Neural crest cell (in vitro differentiated cells): ENCODE data around the gene RAB8B. TPM values are rescaled to one million over a fixed set of nuclear protein-coding genes. Genes with fewer than 3 reads are reported as not detected.

ENCODE experiments used
- DNase-seq: peaks from one replicate; pipeline ENCODE4 v3.0.0; 2021; ENCODE audit warnings: low read depth, mixed read lengths, low spot score
- H3K27ac Mint-ChIP-seq: one replicate; pipeline ENCODE4 v1.8.0; 2021; ENCODE audit warnings: mild to moderate bottlenecking, mixed read lengths; ENCODE audit not compliant: unreplicated experiment
- H3K27me3 Mint-ChIP-seq: 2 replicates; pipeline ENCODE4 v1.8.0; 2021; ENCODE audit warnings: low read depth, mild to moderate bottlenecking, mixed read lengths
- H3K36me3 Mint-ChIP-seq: 2 replicates; pipeline ENCODE4 v1.8.0; 2021; ENCODE audit warnings: low read depth, mild to moderate bottlenecking, mixed read lengths
- H3K4me1 Mint-ChIP-seq: 2 replicates; pipeline ENCODE4 v1.8.0; 2021; ENCODE audit warnings: mixed read lengths
- H3K4me3 Mint-ChIP-seq: one replicate; pipeline ENCODE4 v1.8.0; 2021; ENCODE audit warnings: mild to moderate bottlenecking, mixed read lengths
- H3K9me3 Mint-ChIP-seq: 2 replicates; pipeline ENCODE4 v1.8.0; 2021; ENCODE audit warnings: mixed read lengths
- CTCF ChIP-seq: fragments of 200-600 bp; sonication (generic); conservative IDR thresholded peaks from 2 replicates; pipeline ENCODE4 v1.5.0; 2021; ENCODE audit warnings: antibody characterized with exemption, mild to moderate bottlenecking
- total RNA-seq: library from RNA; stranded (reverse); gene quantifications from 2 replicates; pipeline ENCODE4 v1.2.1, GENCODE V29; 2021

The RAB8B gene
- total RNA-seq, 1 donor from 2014 or later, result 51.0 TPM

- Mint-ChIP-seq H3K4me3 (no peak overlapping the region), H3K36me3 (peaks cover 5% of the 10 kb centered on the region), H3K27ac (peak overlapping the region; percentile 20), H3K27me3 (no peaks in the 10 kb centered on the region), H3K4me1 (peaks cover 36% of the 10 kb centered on the region), H3K9me3 (no peaks in the 10 kb centered on the region)
- no peak for TF ChIP-seq CTCF
- no peak for DNase-seq
Observed at GRCh38 chr15:63295341-63295740, 105.9 kb downstream of the RAB8B start.

DNA sequence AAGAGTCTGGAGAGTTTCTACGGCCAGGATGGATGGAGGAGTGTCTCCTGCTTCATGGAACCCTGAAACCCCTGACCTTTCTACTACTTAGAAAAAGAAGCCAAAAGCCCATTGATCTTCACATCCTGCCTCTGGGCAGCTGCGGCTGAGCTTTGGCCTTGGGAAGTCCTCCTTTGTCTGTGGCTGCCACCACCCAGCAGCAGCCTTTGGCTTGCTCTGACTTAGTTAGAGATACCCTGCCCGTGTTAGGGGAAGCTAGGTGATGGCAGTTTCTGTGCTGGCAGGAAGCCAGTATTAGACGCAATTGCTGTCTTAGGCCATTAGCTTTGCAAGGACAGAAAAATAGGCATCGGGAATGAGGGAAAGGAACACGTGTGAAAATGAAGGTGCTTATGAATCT is 106.8 kb downstream of the RAB8B start:
- peaks cover 35% of the 10 kb centered on the region for H3K4me1 Mint-ChIP-seq

GRCh38 chr15:63299943-63300575 is 110.7 kb downstream of the RAB8B start:
- H3K36me3 Mint-ChIP-seq, result peaks cover 9% of the 10 kb centered on the region
- peaks cover 41% of the 10 kb centered on the region for H3K4me1 Mint-ChIP-seq

More for the DNA sequence above, 106.8 kb downstream of the RAB8B start:
- no peak for DNase-seq
- Mint-ChIP-seq H3K9me3 (no peaks in the 10 kb centered on the region), H3K4me3 (no peak overlapping the region), H3K27ac (peak overlapping the region; percentile 68), H3K27me3 (no peaks in the 10 kb centered on the region), H3K36me3 (peaks cover 9% of the 10 kb centered on the region)
- TF ChIP-seq CTCF, result no peak

GRCh38 chr15:63301088-63301487 is 111.7 kb downstream of the RAB8B start:
- no peak for TF ChIP-seq CTCF
- Mint-ChIP-seq H3K4me3 (no peak overlapping the region), H3K4me1 (peaks cover 34% of the 10 kb centered on the region), H3K9me3 (no peaks in the 10 kb centered on the region), H3K36me3 (peaks cover 6% of the 10 kb centered on the region), H3K27ac (no peak overlapping the region), H3K27me3 (no peaks in the 10 kb centered on the region)
- DNase-seq, result no peak

More at GRCh38 chr15:63299943-63300575, 110.7 kb downstream of the RAB8B start:
- DNase-seq, result no peak
- TF ChIP-seq CTCF, result no peak
- Mint-ChIP-seq H3K9me3 (no peaks in the 10 kb centered on the region), H3K4me3 (no peak overlapping the region), H3K27ac (no peak overlapping the region), H3K27me3 (no peaks in the 10 kb centered on the region)

DNA sequence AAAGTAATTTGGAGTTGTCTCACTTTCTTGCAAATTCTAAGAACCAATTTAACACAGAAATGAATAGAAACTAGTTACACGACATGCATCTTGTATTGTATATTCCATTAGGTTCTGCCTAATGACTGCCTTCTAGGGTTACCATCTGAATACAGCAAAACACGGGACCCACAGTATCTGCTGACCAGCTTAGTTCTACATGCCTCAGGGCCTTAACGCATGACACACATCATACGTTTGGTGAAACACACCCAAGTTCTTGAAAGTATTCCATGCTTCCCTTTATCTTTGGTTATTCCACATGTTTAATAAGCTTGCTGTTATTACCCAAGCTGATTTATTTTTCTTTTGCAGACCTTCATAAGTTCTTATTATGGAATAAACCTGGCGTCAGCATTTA is 115.9 kb downstream of the RAB8B start:
- no peak for DNase-seq
- peaks cover 36% of the 10 kb centered on the region for H3K4me1 Mint-ChIP-seq
- TF ChIP-seq CTCF, result no peak
- peaks cover 11% of the 10 kb centered on the region for H3K36me3 Mint-ChIP-seq
- no peak overlapping the region for H3K27ac Mint-ChIP-seq
- H3K9me3 Mint-ChIP-seq, result no peaks in the 10 kb centered on the region
- no peaks in the 10 kb centered on the region for H3K27me3 Mint-ChIP-seq
- no peak overlapping the region for H3K4me3 Mint-ChIP-seq
